GM10266 (cell line): ENCODE results near the gene FERMT3.

Experiments
- DNase-seq: peaks from one replicate; pipeline ENCODE4 v3.0.0; 2012; ENCODE audit errors: extremely low spot score
- CTCF ChIP-seq: IDR thresholded peaks from 2 replicates; pipeline ENCODE4 v1.5.1; 2012; ENCODE audit warnings: mild to moderate bottlenecking, low read depth; ENCODE audit not compliant: control insufficient read depth, insufficient read depth; ENCODE audit errors: missing control alignments

FERMT3 gene

GRCh38 chr11:64186492-64187165 lies 19.9 kb upstream of the FERMT3 start:
- TF ChIP-seq CTCF: no peak
- DNase-seq: no peak

- no peak for DNase-seq
- TF ChIP-seq CTCF: no peak
Observed at GRCh38 chr11:64192434-64192833, 14.1 kb upstream of the FERMT3 start.

GRCh38 chr11:64196626-64197025 lies 9.9 kb upstream of the FERMT3 start:
- no peak for DNase-seq
- no peak for TF ChIP-seq CTCF

GRCh38 chr11:64198511-64198910 lies 8.0 kb upstream of the FERMT3 start:
- DNase-seq: no peak
- no peak for TF ChIP-seq CTCF

GRCh38 chr11:64201543-64201942 lies 5.0 kb upstream of the FERMT3 start:
- no peak for TF ChIP-seq CTCF
- DNase-seq: no peak

- no peak for DNase-seq
- TF ChIP-seq CTCF: no peak
Observed at GRCh38 chr11:64202992-64203391, 3.5 kb upstream of the FERMT3 start.

DNA sequence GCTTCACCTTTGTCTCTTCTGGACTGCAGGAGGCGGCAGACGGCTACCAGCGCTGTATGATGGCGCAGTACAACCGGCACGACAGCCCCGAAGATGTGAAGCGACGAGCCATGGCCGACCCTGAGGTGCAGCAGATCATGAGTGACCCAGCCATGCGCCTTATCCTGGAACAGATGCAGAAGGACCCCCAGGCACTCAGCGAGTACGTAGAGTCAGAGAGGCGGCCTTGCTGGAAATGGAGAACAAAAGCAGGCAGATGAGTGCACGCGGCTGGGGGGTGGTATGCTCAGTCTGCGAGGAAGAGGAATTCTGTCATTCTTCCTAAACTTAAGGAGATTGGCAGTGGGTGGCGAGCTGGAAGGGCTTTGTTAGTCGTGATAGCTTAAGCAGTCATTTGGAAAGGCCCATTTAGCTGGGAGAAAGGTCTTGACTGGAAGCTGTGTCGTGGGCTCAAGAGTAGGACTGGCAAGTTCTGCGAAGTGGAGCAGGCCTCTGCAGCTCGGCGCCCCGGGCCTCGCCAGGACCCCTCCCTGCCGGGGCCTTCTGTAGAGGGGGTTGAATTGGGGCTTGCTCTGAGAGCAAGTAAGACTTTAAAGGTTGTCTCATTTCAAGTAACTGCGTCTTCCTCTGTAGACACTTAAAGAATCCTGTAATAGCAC lies 3.0 kb upstream of the FERMT3 start:
- no peak for TF ChIP-seq CTCF
- DNase-seq: no peak
